Measurements from ENCODE around the gene LTC4S.

Gene LTC4S

GRCh38 chr5:179818746-179819295 is 25.0 kb downstream of the LTC4S start:
- H3K4me3 ChIP-seq (ENCODE audit: low read depth, low read length), result peak overlapping the region; percentile 44
- TF ChIP-seq CTCF (IDR thresholded peaks at IDR 0.05; ENCODE audit: borderline replicate concordance, insufficient read depth, low read depth, low read length), result no peak

GRCh38 chr5:179819296-179820126 is 25.7 kb downstream of the LTC4S start:
- no peak overlapping the region for H3K4me3 ChIP-seq (ENCODE audit: low read depth, low read length)
- TF ChIP-seq CTCF (IDR thresholded peaks at IDR 0.05; ENCODE audit: borderline replicate concordance, insufficient read depth, low read depth, low read length), result no peak

GRCh38 chr5:179820127-179820482 is 26.3 kb downstream of the LTC4S start:
- no peak for TF ChIP-seq CTCF (IDR thresholded peaks at IDR 0.05; ENCODE audit: borderline replicate concordance, insufficient read depth, low read depth, low read length)
- H3K4me3 ChIP-seq (ENCODE audit: low read depth, low read length), result peak overlapping the region; percentile 90

- H3K4me3 ChIP-seq (ENCODE audit: low read depth, low read length), result peak within 1 kb of the TSS; percentile 90
- TF ChIP-seq CTCF (IDR thresholded peaks at IDR 0.05; ENCODE audit: borderline replicate concordance, insufficient read depth, low read depth, low read length), result no peak
Measured at GRCh38 chr5:179820483-179821297, 26.9 kb downstream of the LTC4S start, which contains the start of gene SQSTM1. Gene SQSTM1, plus strand, starts transcription at chr5:179820905. Its CDS starts 32 bp downstream, at chr5:179820937.

GRCh38 chr5:179821298-179822058 is 27.7 kb downstream of the LTC4S start:
- peak overlapping the region; percentile 90 for H3K4me3 ChIP-seq (ENCODE audit: low read depth, low read length)
- TF ChIP-seq CTCF (IDR thresholded peaks at IDR 0.05; ENCODE audit: borderline replicate concordance, insufficient read depth, low read depth, low read length), result no peak

- no peak overlapping the region for H3K4me3 ChIP-seq (ENCODE audit: low read depth, low read length)
- TF ChIP-seq CTCF (IDR thresholded peaks at IDR 0.05; ENCODE audit: borderline replicate concordance, insufficient read depth, low read depth, low read length), result no peak
Measured at GRCh38 chr5:179822059-179822432, 28.3 kb downstream of the LTC4S start.

Data from GM12875 (cell line).